ENCODE data around the gene UVSSA.

The UVSSA gene, protein sequence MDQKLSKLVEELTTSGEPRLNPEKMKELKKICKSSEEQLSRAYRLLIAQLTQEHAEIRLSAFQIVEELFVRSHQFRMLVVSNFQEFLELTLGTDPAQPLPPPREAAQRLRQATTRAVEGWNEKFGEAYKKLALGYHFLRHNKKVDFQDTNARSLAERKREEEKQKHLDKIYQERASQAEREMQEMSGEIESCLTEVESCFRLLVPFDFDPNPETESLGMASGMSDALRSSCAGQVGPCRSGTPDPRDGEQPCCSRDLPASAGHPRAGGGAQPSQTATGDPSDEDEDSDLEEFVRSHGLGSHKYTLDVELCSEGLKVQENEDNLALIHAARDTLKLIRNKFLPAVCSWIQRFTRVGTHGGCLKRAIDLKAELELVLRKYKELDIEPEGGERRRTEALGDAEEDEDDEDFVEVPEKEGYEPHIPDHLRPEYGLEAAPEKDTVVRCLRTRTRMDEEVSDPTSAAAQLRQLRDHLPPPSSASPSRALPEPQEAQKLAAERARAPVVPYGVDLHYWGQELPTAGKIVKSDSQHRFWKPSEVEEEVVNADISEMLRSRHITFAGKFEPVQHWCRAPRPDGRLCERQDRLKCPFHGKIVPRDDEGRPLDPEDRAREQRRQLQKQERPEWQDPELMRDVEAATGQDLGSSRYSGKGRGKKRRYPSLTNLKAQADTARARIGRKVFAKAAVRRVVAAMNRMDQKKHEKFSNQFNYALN

DNA sequence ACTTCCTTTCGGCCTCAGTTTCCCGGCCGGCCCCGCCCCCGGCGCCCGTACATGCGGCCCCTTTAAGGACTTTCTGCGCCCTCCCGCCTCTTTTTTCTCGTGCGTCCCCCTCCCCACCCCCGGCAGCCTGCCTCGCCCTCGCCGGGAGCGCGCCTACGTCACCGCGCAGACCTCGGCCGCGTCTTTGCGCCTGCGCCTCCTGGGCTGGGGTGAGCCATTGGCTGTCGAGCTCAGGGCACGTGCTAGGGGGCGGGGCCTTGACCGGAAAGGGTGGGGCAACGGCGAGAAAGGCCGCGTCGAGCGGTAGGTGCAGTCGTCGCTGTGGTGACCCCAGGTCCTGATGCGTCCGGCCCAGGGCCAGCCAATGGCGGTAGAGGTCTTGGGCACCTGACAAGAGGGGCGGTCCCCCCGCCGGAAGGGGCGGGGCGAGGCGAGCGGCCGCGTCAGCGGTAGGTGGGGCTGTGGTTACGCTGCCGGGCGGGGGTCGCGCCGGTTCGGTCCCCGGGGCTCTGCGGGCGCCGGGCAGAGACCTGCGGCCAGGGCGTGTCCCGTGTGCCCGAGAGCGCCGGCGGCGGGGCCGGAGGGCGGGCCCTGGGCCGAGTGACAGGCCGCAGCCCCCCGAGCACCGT, at the start of gene UVSSA:
Gene UVSSA (plus strand): TSS at position 428 of the 629 bp plus-strand sequence. CDS start 884 bp downstream, outside the sequence.
- peak; percentile 100 for DNase-seq

DNA sequence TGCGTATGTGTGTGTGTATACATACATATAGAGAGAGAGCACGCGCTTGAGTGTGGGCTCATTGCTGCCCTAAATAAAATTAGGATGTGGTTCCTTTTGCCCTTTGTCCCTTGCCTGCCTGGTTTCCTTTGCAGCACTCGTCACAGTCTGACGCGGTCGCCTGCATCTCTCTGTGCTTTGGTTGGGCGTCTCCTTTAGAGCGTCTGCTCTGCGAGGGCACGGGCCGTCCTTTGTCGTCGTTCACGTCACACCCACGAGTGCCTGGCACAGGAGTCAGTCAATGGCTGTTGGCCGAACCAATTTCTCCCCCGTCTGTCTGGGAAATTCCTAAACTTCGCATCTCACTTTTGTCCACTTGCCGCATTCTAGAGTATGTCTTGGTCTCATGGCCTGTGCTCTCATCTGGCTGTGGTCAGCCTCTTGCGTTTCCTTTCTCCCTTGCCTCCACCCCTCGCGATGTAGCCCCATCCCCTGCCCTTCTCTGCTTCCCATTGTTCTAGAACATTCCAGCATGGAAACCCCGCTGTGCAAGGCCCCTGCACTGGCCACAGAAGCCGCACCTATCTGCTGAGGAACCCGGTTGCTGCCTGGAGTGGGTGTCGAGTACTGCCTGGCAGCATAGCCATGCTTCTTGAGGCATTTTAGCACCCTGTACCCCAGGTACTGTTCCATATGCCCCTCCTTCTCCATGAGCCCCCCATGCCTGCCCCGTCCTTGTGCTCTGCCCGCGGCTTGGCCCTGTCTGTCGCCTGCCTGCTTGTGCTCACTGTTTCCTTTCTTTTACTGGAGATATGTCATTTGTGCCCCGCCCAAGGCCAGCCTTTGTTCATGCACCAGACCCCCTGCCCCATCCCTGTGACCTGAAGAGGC, 49.3 kb upstream of the UVSSA start:
- no peak for DNase-seq

DNA sequence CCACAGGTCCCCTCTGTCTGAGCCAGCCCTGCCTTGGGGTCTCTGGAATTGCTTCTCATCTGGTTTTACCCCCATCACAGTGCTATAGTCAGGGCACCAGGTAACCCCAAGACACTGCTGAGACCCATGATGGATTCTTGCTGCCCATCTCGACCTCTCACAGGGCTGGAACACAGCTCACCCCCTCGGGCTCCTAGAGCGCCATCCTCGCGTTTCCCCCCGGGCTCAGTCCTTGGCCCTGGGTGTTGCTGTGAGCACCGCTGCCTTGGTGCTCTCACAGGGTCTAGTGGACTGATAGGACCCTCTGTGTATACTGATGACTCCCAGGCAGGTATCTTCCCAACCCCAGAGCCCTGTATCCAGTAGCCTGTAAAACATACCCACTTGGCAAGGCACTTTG, 48.5 kb upstream of the UVSSA start:
- no peak for DNase-seq

DNA sequence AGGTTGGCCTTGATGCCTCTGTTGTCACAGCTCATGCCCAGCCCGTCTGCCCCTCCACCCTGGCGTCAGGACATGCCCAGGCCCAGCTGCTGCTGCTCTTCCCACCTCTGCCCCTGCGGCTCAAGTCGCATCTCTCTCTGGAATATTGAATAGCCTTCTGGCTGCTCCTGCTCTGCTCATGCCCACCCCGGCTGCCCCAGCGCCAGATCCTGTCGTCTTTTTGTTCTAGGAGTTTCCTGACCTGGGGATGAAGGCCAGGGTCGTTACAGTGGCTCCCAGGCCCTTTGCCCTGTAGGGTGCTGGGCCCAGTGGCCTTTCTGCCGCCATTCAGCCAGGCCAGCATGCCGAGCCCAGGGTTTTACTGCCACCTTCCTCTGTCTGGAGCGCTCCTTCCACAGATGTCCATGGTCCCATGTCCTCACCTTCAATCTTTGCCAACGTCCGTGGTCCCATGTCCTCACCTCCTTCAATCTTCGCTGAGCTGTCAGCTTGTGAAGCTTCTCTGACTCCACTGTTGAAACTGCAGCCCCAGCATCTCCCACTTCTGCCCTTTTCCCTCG, 47.6 kb upstream of the UVSSA start:
- no peak for DNase-seq

DNA sequence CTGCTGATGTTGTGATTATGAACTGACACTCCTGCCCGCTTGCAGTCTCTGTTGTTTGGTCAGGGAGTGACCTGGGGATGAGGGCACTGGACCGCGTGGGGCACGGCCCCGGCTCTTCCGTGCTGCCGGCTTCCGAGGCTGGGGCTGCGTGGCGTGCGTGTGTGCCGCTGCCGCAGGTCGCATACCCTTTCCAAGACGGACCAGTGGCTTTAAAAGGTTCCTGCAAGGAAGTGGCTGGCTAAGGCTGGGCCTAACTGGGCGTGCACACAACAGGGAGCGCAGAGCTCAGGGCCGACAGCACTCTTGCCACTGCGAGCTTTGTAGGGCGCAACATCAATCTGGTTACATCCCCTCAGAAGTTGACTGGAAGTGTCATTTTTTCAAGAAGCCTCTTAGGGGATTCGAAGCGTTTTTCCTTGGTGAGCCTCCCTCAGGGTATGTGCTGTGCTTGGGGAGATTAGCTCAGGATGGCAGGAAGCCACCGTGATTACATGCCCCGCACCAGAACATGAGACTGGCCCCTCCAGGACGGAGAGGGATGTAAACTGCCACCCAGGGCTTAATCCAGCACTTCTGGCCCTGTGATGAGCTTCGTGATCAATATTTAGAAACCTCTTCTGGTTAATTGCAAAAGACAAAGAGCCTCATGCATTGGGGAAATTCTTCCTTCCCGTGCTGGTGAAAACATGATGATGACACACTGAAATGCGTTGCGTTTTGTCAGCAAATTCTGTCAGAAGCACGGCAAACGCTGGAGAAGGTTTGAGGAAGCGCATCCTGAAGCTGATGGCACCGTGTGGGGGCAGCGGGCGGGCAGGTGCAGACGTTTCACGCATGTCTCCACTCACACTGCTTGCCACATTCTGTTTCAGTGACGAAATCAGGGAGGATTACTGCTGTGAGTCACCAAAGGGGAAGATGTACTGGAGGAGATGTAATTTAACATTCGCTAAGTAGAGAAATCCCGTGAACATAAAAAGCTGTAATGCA, 46.2 kb upstream of the UVSSA start:
- DNase-seq = peak in 1 of 2 experiments; percentile 46

DNA sequence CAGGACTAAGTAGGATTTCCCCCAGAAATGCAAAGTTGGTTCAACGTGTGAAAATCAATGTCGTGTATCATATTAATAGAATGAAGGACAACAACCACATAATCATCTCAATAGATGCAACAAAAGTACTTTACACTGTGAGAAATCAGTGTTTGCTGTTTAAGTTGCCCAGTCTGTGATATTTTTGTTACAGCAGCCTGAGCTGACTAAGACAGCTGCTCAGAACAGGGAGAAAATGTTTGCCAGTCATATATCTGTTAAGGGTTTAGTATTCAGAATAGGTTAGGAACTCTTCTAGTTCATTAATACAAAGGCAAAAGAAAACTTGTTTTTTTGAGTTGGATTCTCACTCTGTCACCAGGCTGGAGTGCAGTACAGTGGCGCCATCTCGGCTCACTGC, 44.8 kb upstream of the UVSSA start:
- no peak for DNase-seq

DNA sequence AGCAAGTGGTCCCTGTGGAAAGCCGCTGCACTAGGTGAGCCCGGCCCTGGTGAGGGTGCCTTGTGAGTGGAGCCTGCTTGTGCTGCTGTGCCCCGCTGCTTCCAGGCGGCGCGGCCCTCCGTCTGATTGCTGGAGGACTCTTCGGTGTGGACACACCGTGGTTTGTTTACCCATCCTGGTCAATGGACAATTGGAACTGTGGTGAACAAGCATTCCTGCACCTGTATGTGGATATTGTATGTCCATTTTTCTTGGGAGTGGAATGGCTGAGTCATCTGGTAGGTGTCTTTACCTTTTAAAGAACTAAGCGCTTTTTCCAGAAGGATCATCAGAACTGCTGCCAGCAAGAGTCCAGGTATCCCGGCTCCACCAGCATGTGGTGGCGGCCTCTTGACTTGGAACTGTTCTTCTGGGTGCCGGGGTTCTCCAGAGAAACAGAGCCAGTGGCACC, 41.7 kb upstream of the UVSSA start:
- no peak for DNase-seq

GRCh38 chr4:1305781-1306455, 41.1 kb upstream of the UVSSA start:
- DNase-seq = peak in 1 of 2 experiments; percentile 54

DNA sequence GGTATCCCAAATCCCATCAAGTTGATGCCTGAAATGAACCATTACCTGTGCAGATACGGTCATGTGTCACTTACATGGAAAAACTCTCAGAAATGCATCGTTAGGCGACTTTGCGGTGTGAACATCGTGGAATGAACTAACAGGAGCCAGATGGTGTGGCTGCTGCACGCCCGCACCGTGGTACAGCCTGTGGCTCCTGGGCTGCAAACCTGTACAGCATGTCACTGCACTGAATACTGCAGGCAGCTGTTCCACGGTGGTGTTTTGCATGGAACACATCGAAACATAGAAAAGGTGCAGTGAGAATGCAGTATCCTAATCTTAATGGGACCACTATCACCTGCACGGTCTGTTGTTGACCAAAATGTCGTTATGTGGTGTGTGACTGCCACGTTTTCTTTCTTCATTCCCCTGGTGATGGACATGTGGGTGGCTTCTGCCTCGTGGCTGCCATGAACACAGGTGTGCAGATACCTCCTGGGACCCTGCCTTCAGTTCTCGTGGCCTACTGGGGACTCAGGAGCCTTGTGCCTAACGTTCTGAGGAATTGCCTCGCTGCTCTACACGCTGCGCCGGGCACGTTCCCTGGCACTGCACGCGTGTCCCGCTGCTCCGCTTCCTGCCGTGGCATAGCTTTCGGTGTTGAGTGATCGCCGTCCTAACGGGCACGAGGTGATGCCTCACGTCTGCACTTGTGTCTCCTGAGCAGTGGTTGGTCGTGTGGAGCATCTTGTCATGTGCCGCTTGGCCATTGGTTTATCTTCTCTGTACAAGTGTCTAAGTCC, 38.9 kb upstream of the UVSSA start:
- DNase-seq = no peak

DNA sequence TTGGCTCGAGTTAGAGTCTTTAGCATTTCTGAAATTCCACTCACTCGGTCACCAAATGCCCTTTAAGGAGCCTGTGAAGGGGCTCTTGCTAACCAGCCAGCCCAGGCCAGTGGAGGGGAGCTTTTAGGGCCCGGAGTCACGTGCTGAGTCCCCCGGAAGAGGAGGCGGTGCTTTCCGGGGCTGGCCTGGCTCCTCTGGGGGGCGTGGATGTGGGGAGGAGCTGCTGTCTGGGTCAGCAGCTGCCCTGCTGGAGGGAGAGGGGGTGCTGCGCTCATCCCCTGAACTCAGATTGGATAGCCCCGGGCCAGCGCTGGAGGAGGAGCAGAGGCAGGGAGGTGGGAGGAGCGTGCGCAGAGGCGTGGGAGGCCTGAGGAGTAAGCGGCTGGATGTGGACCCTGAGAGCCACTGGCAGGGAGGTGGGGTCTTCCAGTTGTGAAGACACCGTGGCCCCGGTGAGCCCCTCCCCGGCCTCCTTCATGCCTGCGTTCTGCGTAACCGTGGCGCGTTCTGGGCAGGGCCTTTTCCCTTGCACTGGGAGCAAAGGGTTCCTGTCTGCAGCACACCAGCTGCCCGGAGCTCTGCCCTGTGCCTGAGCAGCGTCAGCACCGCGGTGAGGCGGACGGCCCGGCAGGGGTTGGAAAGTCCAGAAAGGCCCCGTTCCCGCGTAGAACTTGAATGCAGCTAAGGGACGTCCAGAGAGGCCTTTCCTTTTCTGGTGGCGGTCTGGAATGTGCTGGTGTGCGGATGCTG, 37.6 kb upstream of the UVSSA start:
- DNase-seq = peak; percentile 52 to 65

DNA sequence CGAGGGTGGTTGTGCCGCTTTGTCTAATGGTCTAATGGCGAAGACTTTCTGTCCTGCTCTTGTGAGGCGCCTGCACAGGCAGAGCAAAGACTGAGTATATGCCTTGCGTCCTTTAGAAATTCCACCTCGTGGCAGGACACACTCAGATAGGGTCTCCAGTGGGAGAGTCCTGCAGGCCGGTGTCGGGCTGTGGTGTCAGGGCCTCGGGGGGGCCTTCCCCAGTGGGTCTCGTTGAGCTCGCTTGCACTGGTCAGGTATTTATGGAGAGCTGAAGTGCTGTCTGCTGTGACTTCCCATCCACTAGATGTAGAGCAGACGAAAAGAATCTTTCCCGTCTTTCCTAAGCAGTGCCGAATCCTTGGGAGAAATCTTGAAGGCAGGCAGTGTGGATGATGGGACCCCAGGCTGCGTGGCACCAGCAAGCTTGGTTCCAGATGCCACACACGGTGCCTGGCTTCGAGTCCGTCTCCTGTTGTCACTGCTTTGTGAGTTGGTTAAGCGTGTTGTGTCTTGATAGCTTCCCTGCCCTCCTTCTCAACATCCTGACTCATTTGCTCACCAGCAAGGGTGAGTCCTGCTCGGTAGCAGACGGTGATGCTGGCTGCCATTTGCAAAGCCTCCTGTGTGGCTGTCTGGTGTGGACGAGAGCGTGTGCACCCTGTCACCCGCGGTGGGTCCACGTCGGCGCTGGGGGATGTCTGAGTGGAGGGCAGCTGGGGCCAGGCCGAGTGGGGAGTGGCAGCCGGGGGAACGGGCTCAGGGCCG, 36.8 kb upstream of the UVSSA start:
- no peak for DNase-seq

- DNase-seq = no peak
Measured at GRCh38 chr4:1310796-1311631, 36.0 kb upstream of the UVSSA start.

GRCh38 chr4:1312821-1313640, 34.0 kb upstream of the UVSSA start:
- DNase-seq = no peak

GRCh38 chr4:1315306-1315705, 31.7 kb upstream of the UVSSA start:
- no peak for DNase-seq

DNA sequence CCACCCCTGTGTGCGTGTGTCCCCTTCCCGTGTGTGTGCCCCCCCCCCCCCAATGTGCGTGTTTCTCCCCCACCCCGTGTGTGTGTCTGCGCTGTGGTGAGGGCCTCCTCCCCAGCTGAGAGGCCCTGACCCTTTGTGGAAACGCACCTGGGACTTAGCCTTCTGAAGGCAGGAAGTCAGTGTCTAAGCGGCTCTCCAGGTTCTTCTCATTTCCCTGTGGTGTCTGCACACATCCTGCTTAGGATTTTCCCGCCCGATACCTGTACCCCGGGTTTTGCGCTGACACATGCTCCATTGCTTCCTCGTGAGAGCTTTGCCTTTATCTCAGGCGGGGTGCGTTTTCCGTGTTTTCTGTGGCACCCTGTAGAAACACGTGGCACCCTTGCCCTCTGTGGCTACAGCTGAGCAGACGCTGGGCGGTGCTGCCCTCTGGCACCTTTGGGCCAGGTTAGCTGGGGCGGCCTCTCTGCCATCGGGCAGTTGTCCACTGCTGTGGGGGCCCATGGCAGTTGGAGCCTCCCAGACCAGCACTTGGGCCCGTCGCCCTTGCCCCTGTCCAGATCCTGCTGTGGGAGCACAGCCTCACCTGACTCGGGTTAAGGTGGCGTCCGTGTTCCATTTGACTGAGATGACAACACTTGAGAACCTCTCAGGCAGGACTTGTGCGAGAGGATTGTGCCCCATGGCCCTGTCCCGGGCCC, 31.0 kb upstream of the UVSSA start:
- DNase-seq = no peak

Measured in activated CD4-positive, alpha-beta T cell treated with anti-CD3 and anti-CD28 coated beads, Interleukin-2, amount 50 U/mL, for 48 hours (primary cell).